Cerebellar nuclear complex (tissue), 1 donor: ENCODE data around the gene HIRIP3.
A peak's percentile ranks its signal among the peaks of the same experiment; 100 is the strongest.

Experiments used
- DNase-seq, 2 experiments: peaks; one replicate each; lab custom pipeline; 2025; lab: John Stamatoyannopoulos, UW

The HIRIP3 gene

DNA sequence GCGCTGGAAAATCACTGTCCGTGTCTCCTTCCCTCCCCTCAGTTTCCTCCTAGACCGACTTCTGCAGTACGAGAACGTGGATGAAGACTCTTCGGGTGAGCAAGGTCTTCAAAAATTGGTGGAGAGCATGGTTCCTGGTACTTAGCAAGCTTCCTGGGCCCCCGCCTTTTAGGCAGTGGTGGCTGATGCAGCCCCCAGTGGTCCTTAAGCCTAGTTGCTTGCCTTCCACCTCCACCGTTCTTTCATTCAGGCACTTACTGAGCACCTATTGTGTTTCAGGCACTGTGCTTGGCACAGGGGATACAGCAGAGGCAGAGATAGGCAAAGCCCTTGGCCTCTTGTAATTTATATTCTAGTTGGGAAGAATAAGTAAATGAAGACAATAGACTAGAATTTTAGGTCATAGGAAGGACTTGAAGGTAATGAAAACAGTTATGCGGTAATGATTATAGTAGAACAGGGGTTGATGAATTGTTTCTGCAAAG is 1.4 kb upstream of the HIRIP3 start:
- no peak for DNase-seq

DNA sequence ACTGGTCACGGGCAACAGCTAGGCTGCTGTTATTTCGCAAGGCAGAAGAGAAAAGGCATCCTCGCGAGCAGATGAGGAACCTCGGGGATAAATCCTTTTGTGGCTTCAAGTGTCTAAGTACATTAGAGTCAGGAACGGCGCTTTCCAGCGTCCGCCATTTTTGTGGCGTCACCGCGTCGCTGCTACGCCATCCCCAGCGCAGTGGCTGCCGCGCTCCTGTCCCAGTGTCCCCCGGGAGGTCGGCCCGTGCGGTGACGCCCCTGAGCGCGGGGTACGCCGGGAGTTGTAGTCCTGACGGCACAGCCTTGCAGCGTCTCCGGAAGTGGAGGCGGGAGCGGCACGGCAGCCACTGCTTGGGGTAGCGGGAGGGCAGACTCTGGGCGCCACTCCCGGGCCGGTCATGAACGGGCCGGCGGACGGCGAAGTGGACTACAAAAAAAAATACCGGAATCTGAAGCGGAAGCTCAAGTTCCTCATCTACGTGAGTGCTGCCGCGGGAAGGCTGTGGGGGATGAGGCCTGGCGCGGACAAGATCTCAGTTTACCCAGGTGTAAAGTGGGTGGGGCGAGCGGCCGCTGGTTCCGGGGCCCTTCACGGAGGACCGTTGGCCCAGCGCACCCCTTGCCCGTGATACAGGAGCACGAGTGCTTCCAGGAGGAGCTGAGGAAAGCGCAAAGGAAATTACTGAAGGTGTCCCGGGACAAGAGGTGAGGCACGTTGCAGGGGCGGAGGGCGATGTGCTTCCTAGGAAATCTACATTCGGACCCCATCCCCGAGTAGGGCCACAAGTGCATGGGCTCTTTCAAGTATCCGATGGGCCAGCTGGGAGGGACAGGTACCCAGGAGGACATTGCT is 721 bp upstream of the HIRIP3 start, which contains the start of gene INO80E:
INO80E (plus strand) TSS at position 331 of the 855 bp plus-strand sequence; CDS start at position 401, 70 bp downstream.
- DNase-seq = peak; percentile 75 to 86

GRCh38 chr16:29994600-29995323 is 655 bp downstream of the HIRIP3 start:
- peak in 1 of 2 experiments; percentile 9 for DNase-seq

- no peak for DNase-seq
These were observed 1.4 kb downstream of the HIRIP3 start for GRCh38 chr16:29993903-29994599.

DNA sequence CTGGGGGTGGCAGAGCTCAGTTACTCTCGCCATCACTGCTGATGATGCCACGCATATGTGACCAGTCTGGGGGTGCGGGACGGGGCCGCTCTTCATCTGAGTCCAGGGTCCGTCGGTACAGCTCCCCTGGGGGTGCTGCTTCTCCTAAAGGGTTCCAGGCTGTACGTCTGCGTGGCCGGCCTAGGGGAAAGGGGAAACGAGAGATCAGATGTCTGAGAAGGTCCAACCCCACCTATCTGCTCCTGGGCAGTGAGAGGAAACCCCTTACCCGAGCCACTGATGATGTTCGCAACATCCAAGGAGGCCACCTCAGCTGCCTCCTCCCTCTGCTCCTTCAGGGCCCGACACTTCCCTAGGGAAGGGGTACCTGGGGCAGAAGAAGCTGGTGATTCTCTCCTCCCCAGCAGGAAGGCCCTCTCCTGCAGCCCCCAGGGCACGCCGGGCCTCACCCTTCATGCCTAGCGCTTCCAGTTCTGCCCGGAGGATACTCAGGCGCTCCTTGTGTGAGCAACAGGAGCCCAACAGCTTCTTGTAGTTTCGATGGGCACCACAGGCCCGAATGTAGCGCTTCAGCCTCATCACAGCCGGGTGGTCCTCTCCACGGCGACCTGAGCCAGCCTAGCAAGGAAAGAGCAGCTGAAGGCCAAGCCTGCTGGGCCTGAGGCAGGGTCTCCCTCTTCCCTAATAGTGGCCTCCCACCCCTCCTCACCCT is 2.1 kb downstream of the HIRIP3 start:
- no peak for DNase-seq

- no peak for DNase-seq
These were observed 3.0 kb downstream of the HIRIP3 start for GRCh38 chr16:29992344-29992967.

DNA sequence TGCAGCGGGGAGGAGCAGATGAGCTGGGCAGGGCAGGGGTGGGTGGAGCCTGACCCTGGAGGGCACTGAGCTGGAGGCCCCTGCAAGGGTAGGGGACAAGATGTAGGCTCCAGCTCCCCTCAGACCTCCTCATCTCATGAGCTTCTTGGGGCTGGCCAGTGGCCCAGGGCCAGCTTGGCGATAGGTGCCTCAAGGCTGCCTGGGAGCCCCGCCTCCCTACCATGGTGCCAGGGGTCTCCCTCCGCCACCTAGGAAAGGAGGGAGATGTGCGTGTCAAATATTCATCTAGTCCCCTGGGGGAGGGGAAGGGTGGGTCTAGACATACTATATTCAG is 3.9 kb downstream of the HIRIP3 start:
- DNase-seq = no peak

- no peak for DNase-seq
These were observed 4.4 kb downstream of the HIRIP3 start for GRCh38 chr16:29990883-29991570.

DNA sequence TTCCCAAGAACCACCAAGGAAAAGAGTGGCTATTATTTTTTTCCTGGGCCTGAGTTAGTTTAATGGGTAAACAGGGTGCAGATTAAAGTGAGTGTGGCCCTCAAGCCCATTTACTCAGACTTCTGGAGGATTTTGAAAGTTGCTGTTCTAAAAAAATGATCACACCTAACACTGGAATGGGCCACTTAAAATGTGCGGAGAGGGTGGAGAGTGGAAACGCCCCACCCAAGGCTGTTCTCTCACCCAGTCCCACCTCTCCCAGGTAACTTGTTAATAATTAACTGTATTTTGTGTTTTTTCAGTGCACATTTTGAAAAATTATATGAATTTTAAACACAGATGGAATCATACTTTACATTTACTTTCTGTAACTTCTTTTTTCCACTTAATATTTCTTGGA is 5.4 kb downstream of the HIRIP3 start:
- no peak for DNase-seq

DNA sequence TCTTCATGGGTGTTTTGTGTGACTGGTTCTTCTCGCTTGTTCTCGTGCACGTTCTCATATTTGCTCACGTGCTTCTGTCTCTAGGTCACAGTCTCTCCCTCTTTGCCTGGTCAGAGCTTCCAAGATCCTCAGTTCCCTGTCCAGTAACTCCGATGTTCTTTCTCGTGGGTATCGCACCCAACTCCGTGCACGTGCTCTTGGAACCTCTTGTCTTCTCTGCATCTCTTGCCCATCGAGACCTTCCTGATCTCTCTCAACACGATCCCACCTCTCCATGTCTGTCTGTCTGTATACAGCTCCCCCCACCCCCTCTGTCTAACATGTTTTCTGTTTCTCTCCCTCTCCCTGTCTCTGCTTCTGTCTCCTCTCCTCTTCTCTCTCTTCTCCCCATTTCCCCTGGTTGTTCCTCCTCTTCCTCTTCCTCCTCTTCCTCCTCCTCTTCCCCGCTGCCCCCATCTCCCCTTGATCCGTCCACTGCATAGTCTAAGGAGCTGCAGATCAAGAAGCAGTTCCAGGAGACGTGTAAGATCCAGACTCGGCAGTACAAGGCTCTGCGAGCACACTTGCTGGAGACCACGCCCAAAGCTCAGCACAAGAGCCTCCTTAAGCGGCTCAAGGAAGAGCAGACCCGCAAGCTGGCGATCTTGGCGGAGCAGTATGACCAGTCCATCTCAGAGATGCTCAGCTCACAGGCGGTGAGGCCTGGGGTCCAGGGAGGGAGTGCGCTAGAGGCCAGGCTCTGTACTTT is 6.1 kb downstream of the HIRIP3 start:
- no peak for DNase-seq

- DNase-seq = no peak
These were observed 6.9 kb downstream of the HIRIP3 start for GRCh38 chr16:29988346-29989075.

- DNase-seq = no peak
These were observed 7.9 kb downstream of the HIRIP3 start for GRCh38 chr16:29987371-29988085.

DNA sequence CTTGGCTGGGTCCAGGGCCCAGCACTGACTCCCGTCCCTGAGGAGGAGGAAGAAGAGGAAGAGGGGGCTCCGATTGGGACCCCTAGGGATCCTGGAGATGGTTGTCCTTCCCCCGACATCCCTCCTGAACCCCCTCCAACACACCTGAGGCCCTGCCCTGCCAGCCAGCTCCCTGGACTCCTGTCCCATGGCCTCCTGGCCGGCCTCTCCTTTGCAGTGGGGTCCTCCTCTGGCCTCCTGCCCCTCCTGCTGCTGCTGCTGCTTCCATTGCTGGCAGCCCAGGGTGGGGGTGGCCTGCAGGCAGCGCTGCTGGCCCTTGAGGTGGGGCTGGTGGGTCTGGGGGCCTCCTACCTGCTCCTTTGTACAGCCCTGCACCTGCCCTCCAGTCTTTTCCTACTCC is 8.5 kb downstream of the HIRIP3 start:
- DNase-seq = no peak

DNA sequence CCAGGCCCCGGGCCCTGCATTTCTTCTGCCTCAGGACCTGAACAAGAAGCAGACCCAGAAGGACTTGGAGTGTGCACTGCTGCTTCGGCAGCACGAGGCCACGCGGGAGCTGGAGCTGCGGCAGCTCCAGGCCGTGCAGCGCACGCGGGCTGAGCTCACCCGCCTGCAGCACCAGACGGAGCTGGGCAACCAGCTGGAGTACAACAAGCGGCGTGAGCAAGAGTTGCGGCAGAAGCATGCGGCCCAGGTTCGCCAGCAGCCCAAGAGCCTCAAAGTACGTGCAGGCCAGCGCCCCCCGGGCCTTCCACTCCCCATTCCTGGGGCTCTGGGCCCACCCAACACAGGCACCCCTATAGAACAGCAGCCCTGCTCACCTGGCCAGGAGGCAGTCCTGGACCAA is 9.2 kb downstream of the HIRIP3 start:
- no peak for DNase-seq

DNA sequence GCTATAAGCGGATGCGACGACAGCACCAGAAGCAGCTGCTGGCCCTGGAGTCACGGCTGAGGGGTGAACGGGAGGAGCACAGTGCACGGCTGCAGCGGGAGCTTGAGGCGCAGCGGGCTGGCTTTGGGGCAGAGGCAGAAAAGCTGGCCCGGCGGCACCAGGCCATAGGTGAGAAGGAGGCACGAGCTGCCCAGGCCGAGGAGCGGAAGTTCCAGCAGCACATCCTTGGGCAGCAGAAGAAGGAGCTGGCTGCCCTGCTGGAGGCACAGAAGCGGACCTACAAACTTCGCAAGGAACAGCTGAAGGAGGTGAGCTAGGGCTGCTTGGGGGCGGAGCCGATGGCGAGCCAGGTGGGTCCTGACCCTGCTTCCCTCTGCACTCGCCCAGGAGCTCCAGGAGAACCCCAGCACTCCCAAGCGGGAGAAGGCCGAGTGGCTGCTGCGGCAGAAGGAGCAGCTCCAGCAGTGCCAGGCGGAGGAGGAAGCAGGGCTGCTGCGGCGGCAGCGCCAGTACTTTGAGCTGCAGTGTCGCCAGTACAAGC is 10.1 kb downstream of the HIRIP3 start:
- no peak for DNase-seq

DNA sequence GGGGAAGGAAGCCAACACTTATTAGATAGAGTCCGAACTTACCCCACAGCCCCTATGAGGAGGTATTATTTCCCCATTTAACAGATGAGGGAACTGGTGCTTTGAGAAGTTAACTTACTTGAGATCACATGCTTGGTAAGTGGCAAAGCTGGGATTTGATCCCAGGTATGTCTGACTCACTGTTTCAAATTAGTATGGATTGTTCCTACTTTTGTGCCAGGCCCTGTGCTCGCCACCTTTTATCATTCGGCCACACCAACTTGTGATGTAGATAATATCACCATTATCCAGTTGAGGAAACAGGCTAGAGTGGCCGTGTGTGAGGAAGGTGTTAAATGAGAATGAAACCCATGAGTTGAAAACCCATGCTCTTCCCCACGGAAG is 10.7 kb downstream of the HIRIP3 start:
- DNase-seq = no peak

DNA sequence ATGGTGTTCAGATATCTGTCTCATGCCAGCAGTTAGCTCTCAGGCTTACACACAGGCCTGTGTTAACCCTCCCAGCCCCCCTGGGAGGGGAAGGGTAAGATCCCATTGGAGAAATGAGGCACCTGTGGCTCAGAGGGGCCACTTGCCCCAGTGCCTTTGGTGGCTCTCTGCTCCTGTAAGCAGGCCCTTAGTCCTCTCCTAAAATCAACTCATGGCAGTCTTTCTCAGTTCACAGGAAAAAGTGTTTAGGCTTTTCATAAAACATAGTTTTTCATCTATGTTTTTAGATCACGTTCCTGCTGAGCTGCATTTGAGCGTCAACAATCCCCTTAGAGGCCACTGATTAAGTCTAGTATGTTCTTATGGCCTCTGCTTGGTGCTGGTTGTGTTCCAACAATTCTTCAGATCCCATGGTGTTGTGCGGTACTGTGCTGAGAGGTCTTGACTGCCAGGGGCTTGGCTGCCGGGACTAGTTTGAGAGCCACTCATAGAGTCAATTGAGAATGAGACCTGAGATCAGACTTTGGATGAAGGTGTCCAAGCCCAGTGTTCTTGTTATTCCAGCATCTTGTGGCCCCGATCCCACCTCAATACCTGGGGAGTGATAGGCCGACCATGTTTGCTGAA is 11.2 kb downstream of the HIRIP3 start:
- no peak for DNase-seq
